NCI-H2107 treated with DMSO at 0.1 percent for 48 hours (cell line): ENCODE data around the gene BACH1.
A peak's percentile ranks its signal among the peaks of the same experiment; 100 is the strongest.

Experiments
- DNase-seq: peaks from one replicate; lab custom pipeline; 2025; ENCODE audit not compliant: unreplicated experiment; lab: John Stamatoyannopoulos, UW

BACH1 gene

DNA sequence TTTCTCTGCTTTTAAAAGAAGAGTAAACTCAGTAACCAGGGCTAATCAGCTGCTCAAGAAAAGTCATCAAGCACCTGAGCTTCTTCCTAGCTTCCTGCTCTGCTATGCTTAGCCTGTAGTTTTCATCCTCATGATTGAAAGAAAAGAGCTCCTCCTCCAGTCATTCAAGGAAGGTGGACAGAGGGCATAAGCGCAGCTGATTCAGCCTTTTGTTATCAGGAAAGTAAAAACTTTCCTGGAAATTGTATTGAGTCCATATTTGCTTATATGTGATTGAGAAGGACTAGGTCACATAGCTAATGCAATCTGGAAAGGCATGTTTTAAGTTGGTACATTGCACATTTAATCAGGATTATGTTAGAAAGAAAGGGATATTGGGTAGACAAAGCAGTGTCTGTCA, 8.5 kb upstream of the BACH1 start:
- no peak for DNase-seq

DNA sequence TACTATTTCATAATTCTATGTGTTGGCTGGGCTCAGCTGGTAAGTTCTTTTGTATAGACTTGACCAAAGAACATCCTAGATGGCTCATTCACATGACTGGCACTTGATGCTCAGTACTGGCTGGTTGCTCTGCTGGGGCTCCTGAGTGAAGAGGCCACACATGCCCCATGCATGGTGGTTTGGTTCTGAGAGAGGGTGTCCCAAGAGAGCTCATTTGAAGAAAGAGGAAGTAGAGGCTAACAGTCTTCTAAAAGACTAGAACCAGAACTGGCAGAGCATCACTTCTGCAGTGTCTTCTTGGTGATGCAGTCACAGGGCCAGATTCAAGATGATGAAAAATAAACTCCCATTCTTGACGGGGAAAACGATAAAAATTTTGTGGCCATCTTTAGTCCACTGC, 5.2 kb upstream of the BACH1 start:
- DNase-seq: no peak

DNA sequence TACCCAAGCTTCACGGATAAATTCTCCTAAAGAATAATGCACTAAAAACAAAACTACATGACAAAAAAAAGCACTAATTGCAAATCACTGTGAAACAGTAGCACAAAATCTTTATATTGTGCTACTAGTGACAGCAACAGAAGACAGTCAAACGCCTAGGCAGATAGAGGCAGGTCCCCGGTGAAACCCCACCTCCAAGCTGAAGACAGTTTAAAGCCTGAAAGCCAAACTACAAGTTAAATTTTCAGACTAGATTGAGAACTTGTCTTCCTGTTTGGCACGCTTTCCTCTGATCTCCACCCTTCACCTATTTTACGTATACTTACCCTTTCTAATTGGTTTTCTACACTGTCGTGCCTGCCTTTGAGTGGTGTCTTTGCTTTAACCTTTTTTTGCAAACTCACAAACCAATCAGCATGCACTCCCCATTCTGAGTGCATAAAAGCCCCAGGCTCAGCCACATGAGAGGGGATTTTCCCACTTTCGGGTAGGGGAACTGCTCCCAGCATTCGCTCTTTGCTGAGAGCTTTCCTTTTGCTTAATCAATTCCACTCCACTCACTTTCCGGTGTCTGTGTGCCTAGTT, 3.6 kb upstream of the BACH1 start:
- DNase-seq: no peak

DNA sequence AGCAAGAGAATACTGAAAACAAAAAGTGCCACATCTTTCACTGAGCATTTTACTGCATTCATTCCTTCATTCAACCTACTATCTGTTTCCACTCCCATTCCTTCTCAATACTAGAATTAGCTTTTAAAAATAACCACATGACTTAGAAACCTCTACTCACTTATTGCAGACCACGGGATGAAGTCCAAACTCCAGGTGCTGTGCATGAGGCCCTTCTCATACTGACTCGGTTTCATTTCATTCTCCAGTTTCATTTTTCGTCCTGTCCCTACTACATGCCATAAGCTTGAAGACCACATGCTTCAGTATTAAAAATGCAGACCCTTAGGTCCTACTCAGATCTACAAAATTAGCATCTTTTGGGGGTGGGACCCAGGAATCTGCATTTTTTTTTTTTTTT, 2.3 kb upstream of the BACH1 start:
- no peak for DNase-seq

DNA sequence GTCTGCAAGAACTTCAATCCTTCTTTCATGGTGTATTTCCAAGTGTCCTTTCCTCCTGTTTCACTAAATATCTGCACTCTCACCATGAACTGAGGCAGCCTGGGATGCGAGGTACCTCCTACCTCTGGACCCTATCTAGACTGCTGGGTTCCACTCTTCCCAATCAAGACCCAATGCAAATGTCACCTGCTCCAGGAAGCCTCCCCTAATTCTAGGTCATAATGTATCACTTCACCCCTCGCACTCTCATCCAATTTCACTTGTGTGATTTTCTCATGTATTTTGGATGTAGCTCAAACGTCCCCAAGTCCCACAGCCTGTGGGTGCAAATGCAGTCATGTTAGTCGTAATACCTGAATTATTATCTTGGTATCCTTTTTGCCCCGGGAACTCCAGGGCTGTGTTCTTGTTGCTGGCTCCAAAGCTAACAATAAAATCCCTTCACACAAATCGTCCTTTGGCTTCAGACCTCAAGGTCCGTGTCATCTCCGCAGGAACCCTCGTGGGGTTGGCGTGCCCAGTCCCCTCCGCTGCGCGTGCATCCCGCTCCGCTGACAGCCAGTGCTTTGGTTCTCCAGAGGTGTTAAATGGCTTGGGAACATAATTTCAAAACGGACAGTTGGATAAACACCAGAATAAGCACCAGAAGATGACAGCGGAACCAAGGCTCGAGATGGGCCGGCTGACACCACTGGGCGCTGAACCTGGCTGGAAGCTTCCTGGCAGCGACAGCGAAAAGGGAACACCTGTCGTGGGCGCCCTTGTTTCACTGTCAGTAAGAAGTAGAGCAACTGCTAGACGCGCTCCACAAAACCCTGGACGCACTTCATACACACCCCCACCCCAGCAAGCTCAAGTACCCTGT, 1.0 kb upstream of the BACH1 start:
- no peak for DNase-seq

DNA sequence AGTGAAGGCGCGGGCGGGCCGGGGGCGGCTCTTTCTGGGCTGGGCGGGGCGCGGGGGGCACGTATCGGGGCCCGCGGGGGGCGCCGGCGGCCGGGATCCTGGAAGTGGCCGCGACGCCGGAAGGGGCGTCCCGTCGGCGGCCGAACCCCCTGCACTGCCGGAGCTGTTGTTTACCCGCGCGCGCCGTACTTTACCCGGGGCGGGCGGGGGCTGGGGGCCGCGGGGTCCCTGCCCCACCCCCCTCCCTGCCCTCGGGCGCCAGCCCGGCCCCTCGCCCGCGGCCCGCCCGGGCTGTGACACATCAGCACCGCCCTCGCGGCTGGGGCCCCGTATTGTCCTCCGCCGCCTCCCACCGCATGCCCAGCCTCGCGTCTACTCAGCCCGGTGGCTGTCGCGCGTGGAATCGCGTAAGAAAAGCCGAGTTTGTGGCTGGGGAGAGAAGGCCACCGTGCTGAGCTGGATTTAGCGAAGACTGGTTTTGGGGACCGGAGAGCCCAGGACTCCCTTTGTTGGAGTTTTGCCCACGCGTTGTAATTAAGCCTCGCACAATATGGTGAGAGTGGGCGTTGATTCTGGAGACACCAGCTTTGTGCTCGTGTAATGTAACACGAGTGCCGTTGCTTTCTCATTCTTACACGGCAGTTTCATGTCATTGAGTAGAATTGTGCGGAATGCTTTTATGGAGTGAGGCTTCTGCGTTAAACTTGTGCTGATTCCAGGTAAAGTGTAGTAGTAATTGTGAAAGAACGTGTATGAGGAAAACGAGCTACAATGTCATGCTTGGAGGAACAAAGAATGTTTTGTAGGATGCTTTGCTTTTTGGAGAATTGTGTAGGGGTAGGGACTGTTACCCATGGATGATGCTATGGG, 559 bp downstream of the BACH1 start:
- peak; percentile 35 for DNase-seq

DNA sequence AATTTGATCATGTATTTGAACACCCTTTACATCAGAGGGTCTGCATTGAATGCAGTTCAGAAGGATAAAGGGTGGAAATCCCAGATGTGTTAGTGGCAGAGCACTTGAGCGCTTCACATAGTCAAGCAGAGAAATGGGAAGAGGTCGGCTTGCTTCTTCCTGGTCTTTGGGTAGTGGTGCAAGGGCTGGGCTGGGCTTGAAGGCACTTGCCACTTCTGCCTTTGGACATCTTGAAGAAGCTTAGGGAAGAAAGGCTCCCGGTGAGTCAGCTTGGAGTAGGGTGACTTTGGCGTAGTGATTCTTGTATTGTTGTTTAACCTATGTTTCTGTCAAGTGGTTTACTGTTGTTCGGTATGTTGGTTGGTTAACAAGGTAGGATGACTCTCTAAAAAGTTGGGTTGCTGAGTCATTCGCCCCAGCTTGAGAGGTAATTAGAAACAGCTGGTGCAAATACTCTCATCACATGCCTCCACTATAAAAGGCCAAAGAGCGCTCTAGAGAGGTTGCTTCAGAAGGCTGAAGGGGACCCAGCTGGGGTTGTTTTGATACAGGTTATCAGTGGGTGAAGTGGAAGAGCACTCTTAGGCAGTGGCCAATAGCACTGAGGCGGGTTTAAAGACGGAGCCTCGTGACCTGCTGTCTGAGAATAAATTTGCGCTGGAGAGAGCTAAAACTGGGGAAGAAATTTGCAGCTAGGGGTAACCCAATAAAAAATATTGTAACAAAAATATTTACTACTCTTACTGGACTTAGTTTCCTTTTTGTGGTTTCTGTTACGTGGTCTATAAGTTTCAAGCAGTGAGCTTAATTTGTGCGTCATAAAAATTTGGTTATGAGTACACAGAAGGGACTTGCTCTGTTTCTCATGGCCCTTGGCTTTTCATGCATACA, 1.4 kb downstream of the BACH1 start:
- peak; percentile 86 for DNase-seq

DNA sequence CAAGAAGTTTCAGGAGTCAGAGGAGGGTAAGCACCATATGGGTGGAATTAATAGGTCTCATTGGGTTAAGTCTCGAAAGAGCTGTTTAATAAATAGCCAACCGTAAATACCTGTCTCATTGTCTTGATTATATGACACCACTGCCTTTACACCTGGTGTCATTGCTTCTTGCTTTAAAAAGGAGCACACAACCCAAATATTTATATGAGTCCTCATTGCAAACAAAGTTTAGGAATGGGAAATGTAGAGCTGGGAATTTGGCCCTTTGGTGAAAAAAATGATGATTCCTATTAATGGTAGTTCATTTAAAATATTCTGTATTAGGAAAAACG, 2.1 kb downstream of the BACH1 start:
- DNase-seq: no peak

DNA sequence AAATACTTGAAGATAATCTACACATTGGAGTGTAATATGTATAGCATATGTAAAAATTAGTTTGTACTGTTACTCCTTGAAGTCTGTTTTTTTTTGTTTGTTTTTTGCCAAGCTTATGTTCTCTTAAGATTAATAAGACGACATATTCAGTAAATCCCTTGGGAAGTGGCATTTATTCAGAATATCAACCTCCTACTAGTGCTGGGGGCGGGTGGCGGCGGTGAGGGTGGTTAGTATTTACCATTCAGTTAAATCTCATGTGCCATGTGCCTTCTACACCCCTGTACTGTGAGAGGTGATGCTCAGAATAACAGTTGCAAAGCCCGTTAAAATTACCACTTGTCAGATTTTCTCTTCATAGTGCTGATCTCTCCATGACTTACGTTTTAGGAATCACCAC, 3.0 kb downstream of the BACH1 start:
- DNase-seq: no peak

DNA sequence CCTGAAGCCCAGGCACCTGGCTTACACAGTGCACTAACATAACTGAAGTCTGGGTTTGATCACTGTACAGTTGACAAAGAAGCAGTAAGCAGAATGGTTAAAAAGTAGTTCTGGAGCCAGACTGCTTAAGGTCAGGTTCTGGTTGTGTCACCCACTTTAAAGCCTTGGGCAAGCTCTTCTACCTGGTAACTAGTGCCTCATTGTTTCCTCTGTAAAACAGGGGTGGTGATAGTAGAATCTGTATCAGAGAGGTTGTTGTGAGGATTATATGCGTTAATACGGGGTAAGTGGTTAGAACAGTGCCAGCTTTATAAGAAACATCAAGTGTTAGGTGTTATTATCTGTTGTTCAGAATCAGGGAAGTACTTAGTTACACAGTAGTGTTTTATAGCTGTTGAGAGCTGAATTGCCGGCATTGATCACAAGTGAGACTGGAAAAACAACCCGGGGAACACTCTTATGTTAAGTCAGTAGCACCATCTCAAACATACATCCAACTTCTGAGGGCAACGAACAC, 3.7 kb downstream of the BACH1 start:
- DNase-seq: no peak

DNA sequence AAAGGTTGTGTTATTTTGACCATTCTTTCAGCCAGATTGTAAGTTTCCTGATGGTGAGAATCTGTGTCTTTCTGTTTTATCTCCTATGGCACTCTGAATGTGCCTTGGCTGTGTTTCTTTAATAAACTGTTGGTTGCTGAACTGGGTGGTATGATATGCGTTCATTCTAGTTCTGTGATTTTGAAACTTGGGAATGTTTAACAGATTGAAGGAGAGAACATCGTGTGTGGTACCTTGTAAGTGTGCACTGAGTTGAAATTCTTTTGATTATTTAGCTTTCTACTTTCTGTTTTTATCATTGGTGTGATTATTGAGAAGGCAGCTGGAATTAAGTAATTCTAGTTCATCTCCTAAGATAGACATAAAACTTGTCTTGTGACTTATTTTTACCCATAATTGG, 4.6 kb downstream of the BACH1 start:
- DNase-seq: no peak

DNA sequence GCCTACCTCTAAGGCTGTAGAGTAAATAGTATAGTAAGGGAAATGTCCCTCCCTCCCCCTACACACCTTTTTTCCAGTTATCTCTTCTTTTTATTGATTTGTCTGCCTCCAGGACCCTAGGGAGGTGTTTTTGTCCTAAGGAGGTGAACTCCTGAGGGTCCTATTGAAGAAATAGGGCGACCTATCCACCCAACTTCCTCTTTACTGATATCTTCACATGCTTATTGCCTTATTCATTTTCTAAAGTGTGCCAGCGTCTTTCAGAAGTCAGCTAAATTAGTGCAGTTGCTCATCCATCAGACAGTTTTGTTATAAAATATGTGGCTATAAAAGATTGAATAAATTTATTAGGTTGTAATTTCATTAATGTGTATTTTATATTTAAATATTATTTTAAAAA, 5.9 kb downstream of the BACH1 start:
- no peak for DNase-seq

DNA sequence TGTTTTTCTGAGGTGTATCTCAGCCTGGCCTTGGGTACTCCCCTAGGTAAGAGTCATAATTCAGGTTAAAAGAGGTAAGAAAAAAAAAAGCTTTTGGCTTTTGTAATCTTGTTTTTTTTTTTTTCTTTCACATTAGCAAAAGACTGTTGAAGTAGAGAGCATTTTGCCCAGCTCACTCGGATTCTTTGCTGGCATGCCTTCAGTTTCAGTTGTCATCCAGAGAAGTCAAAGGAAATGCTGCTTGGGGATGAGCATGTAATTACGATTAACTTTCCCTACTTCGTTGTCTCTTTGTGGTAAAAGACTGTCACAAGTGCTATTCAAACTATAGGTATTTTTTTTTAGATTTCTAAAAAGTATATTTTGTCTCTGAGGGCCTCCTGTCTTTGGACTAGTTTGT, 6.3 kb downstream of the BACH1 start:
- no peak for DNase-seq

DNA sequence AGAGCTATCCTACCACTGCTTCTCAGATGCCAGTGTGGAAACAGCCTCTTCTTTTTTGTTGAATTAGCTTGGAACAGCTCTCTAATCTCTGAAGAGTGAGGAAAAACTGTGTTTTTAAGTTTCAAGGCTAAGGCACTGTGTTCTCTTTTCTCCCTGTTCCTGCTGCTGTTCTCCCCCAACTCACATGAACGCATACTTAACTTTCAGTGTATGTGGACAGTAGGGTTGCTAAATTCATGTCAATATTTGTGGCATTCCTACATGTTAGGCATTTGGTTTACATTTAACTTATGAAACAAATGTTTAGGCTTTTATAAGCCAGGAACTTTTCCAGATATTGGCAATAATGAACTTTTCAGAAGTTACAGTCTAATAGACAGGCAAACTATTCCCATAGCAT, 6.8 kb downstream of the BACH1 start:
- no peak for DNase-seq

DNA sequence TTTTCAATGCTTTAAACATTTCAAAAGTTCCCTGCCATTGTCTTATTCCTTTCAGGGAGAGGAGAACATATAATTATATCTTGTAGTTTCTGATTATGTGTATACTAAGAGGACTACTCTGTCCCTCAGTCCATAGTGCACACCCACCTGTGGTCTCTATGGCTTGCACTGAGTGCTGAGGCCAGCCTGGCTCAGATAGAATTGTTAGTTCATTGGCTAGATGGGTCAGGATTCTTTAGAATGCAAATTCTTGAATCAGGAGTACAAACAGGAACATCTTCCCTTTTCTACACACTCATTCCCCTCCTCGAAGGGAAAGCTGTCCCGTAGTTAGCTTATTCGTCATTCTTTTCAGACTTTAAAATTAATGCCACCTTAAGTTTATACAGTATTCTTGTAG, 8.2 kb downstream of the BACH1 start:
- DNase-seq: no peak

DNA sequence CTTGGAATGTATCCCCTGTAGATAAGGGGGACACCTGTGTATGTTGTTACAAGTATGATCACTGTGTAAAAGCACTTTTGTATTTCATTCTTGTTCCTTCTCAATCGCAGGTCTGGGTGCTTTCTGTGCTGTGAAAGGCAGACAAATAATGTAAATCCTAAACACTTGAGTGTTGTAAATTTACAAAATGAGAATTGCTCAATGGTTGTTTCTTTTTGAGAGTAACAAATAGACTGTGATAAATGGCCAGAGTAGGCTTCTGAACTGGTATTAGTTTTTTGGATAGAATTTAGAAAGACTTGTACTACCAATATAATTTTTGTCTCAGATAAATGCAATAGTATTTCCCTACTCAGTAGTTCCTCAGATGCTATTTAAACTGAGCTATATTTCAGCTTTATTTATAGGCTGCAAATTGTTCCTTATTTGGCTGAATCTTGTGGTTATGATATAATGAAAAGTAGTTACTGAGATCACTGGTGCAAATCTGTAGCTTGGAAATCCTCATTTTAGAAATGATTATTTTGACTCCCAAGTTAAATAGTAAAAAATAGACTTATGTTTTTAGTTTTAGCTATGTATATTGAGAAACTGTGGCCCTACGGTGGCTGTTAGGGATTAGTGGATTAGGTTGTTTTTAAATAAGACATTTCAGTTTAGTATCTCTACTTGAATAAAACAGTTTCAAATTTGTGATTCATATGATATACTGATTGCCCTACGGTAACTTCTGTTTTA, 9.2 kb downstream of the BACH1 start:
- DNase-seq: no peak

DNA sequence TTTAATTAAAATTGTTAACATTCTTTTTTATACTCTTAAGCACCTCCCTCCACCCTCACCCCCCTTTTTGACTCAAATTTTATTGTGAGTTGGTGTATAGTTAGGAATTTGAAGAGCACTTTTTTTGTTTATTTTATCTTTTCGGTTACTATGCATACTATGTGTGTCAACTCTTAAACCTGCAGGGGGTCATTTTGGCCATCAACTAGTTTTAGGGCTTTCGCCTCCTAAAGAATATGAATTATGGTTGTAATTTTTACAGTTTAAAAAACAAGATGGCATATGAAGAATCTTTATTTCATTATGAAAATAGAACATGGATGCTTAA, 9.7 kb downstream of the BACH1 start:
- DNase-seq: no peak

DNA sequence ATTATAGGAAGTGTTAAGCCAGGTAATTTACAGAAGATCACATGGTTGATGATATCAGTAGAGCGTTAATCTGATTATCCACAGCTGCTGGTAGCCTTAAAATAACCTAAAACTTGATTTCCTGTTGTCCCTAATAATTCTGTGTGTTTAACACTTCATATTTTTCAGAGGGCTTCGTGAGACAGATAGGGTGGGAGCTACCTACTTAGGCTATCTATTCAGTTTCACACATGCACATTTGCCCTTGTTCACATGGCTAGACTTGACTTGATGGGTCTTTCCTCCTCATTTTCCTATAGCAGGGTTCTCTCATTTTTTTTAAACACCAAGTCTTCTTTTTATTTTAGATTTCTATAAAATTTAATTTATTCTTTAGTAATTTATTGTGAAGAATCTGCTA, 11.0 kb downstream of the BACH1 start:
- no peak for DNase-seq

DNA sequence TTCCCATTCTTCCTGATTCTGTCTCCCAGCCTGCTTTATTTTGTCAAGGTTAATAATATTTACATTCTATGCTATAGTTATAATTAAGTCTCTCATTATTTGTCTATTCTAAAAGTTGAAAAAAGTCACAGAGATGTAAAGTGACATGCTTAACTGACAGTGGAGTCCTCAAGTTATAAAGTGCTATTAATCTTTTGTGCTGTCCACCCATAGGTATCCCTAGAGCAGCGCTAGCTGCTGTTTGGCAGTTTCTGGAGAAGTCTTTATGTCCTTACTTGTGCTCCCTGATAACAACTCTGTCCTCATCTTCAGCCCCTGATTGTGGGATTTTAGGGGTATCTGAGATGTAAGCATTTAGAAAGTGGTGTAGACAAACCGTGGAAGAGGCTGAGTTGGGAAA, 13.1 kb downstream of the BACH1 start:
- DNase-seq: no peak

DNA sequence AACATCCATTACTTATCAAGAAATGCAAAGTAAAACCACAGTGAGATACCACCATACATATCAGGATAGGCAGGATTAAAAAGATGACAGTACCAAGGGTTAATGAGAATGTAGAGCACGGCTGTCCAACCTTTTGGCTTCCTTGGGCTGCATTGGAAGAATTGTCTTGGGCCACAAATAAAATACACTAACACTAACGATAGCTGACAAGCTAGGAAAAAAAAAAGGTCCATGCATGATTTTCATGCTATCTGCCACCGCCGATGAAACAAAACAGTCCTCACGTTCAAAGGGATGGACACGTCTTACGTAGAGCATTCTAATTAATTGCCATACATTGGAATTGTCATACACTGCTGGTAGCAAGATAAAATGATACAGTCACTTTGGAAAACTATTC, 14.3 kb downstream of the BACH1 start:
- no peak for DNase-seq
